Measurements from ENCODE around the gene MRPL58. TPM values are rescaled to one million over a fixed set of nuclear protein-coding genes. Genes with fewer than 3 reads are reported as not detected.
"Not testable (repeated sequence)": the region's sequence is repeated elsewhere in the genome, so short reads cannot be mapped to it uniquely, and the experiment has no call there.

The MRPL58 gene
- total RNA-seq, 4 donors from 2014 or later = 32.1 to 51.9 (median 46.0) TPM

DNA sequence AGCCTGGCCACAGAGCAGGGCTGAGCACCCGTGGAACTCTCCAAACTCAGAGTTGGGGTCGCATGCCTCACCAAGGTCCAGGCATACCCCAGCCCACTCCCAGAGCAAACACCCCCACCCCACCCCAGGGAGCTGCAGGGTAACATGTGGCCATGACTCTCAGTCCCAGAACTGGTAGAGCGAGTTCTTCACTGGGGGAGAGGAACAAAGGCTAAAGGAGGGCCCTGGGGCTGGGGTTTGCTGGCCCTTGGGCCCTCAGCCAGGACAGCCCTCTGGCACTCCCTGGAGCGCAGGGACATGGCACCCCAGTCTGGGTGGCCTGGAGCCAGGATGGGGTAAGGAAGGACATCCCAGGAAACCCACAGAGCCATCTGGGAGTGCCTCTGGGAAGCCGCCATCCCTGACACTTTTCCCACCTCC is 44.1 kb upstream of the MRPL58 start:
- H3K4me3 ChIP-seq = no peak overlapping the region
- H3K4me1 ChIP-seq = peaks cover 0 to 16% (median 11%) of the 10 kb centered on the region in 4 donors
- WGBS, 2 donors = 82 to 88% methylated on average over 4 to 5 of the region's 5 CpGs
- H3K36me3 ChIP-seq = no peaks in the 10 kb centered on the region
- H3K9me3 ChIP-seq = no peaks in the 10 kb centered on the region
- no peak overlapping the region for H3K27ac ChIP-seq
- DNase-seq (ENCODE audit: low spot score in 2 of 2) = no peak
- TF ChIP-seq POLR2A (IDR thresholded peaks at IDR 0.05) (no peak), EP300 (IDR thresholded peaks at IDR 0.05) (no peak)
- TF ChIP-seq, protein P1, sequence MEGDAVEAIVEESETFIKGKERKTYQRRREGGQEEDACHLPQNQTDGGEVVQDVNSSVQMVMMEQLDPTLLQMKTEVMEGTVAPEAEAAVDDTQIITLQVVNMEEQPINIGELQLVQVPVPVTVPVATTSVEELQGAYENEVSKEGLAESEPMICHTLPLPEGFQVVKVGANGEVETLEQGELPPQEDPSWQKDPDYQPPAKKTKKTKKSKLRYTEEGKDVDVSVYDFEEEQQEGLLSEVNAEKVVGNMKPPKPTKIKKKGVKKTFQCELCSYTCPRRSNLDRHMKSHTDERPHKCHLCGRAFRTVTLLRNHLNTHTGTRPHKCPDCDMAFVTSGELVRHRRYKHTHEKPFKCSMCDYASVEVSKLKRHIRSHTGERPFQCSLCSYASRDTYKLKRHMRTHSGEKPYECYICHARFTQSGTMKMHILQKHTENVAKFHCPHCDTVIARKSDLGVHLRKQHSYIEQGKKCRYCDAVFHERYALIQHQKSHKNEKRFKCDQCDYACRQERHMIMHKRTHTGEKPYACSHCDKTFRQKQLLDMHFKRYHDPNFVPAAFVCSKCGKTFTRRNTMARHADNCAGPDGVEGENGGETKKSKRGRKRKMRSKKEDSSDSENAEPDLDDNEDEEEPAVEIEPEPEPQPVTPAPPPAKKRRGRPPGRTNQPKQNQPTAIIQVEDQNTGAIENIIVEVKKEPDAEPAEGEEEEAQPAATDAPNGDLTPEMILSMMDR (IDR thresholded peaks at IDR 0.05) = no peak
- peaks cover 0 to 31% of the 10 kb centered on the region in 2 donors for H3K27me3 ChIP-seq

DNA sequence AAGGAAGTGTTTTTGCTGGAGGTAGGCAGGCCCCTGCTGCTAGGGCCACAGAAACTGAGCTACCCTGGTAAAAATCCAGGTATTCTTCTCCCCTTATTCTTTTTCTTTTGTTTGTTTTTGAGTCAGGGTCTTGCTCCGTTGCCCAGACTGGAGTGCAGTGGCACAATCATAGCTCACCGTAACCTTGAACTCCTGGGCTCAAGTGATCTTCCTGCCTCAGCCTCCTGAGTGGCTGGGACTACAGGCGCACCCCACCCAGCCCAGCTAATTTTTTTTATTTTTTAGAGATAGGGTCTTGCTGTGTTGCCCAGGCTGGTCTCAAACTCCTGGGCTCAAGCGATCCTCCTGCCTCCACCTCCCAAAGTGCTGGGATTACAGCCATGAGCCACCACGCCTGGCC is 43.0 kb upstream of the MRPL58 start:
- not testable (repeated sequence) for H3K4me3 ChIP-seq; H3K9me3 ChIP-seq; DNase-seq (ENCODE audit: low spot score in 2 of 2); H3K36me3 ChIP-seq; H3K27ac ChIP-seq
- 96% methylated on average over 5 of the region's 5 CpGs for WGBS, 2 donors
- Histone ChIP-seq H3K4me1 (peaks cover 0 to 16% (median 11%) of the 10 kb centered on the region in 4 donors), H3K27me3 (peaks cover 0 to 36% of the 10 kb centered on the region in 2 donors)

DNA sequence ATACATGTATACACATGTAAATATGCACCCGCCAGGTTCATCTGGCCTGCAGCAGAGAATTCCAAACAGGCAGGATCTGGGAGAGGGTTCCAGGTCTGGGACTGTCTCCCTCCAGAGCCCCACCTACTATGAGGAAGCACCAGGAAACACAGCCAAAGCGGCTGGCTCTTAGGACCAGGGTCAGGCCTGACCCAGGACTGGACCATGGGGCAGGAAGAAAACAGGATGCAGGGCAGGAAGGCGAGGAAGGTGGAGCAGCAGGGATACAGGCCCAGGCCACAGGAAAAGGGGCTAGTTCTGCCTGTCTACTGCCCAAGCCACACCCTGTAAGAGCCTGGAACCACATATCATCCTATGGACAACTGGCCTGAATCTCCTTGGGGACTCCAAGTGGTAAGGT is 42.1 kb upstream of the MRPL58 start:
- H3K4me3 ChIP-seq = peak overlapping the region in 1 of 4 donors; percentile 55
- 75 to 80% methylated on average over 3 of the region's 3 CpGs for WGBS, 2 donors
- no peak for DNase-seq (ENCODE audit: low spot score in 2 of 2)

DNA sequence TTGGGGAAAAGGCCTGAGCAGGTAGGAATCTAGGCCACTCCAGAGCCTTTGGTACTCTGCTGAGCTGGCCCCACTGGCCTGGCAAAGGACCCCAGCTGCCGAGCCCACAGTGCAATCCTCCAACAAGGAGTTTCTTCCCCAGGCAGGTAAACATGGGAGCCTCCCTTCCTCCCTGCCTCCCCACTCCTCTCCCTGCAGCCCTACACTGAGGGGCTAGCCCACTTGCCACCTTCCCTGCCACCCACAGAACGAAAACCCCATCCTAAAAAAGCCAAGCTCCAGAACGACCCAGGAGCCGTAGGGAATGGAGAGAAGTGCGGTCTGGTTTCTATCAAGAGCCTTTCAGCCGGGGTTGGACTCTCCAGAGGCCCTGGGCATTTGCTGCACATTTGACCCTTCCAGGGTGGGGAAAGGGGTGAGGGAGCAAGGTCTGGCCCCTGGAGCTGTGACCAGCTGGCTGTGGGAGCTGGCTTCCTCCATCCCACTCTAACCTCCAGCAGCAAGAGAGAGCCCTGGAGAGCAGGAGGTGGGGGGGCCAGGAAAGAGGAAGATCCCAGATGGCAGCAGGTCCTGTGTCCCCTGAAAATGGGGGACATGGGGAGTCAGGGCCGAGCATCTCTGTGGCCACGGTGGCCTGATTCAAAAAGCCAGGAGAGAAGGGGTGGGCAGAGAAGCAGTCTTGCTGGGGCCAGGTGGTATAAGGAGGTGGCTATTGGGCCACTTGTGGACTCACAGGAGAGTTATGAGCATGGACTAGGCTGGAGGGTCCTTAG is 41.2 kb upstream of the MRPL58 start:
- Histone ChIP-seq H3K4me1 (peaks cover 0 to 16% (median 11%) of the 10 kb centered on the region in 4 donors), H3K36me3 (no peaks in the 10 kb centered on the region), H3K9me3 (no peaks in the 10 kb centered on the region), H3K4me3 (peak overlapping the region in 3 of 4 donors; percentile 34 to 55 (median 54)), H3K27me3 (peaks cover 0 to 36% of the 10 kb centered on the region in 2 donors), H3K27ac (peak overlapping the region in 2 of 4 donors; percentile 17 to 66)
- TF ChIP-seq EP300 (IDR thresholded peaks at IDR 0.05) = no peak
- TF ChIP-seq, protein P1 (IDR thresholded peaks at IDR 0.05) = no peak
- TF ChIP-seq POLR2A (IDR thresholded peaks at IDR 0.05) = no peak
- DNase-seq (ENCODE audit: low spot score in 2 of 2) = no peak
- 78 to 86% methylated on average over 8 of the region's 8 CpGs for WGBS, 2 donors

More for the DNA sequence above, 42.1 kb upstream of the MRPL58 start:
- TF ChIP-seq POLR2A (IDR thresholded peaks at IDR 0.05) (no peak), EP300 (IDR thresholded peaks at IDR 0.05) (no peak)
- TF ChIP-seq, protein P1 (IDR thresholded peaks at IDR 0.05) = no peak
- no peaks in the 10 kb centered on the region for H3K36me3 ChIP-seq
- no peaks in the 10 kb centered on the region for H3K9me3 ChIP-seq
- H3K27me3 ChIP-seq = peaks cover 0 to 36% of the 10 kb centered on the region in 2 donors
- no peak overlapping the region for H3K27ac ChIP-seq
- peaks cover 0 to 16% (median 11%) of the 10 kb centered on the region in 4 donors for H3K4me1 ChIP-seq

- TF ChIP-seq, protein P1 (IDR thresholded peaks at IDR 0.05) = no peak
- TF ChIP-seq POLR2A (IDR thresholded peaks at IDR 0.05) (no peak), EP300 (IDR thresholded peaks at IDR 0.05) (no peak)
- H3K4me3 ChIP-seq = peak overlapping the region; percentile 32 to 55 (median 44)
Observed at GRCh38 chr17:74971842-74972106, 40.7 kb upstream of the MRPL58 start.

More at GRCh38 chr17:74971842-74972106, 40.7 kb upstream of the MRPL58 start:
- H3K27me3 ChIP-seq = peaks cover 0 to 36% of the 10 kb centered on the region in 2 donors
- H3K36me3 ChIP-seq = no peaks in the 10 kb centered on the region
- peak overlapping the region in 2 of 4 donors; percentile 14 to 66 for H3K27ac ChIP-seq
- peaks cover 0 to 16% (median 11%) of the 10 kb centered on the region in 4 donors for H3K4me1 ChIP-seq
- H3K9me3 ChIP-seq = no peaks in the 10 kb centered on the region
- WGBS, 2 donors = 41 to 42% methylated on average over 2 to 4 of the region's 9 CpGs
- DNase-seq (ENCODE audit: low spot score in 2 of 2) = no peak
